ENCODE results near the gene FARP2. TPM values are rescaled to one million over a fixed set of nuclear protein-coding genes. Genes with fewer than 3 reads are reported as not detected.

The FARP2 gene
- total and polyA plus RNA-seq, 2 of the 4 experiments (the other 2 are of a cell fraction): 17.1 to 30.8 TPM

Small RNAs within 50 kb of the gene (microRNA-seq; reads per million reads assigned to microRNA genes)
- gene MIR3133 (ENCODE audit: insufficient read depth in 1 of 2, insufficient read length in 1 of 2, unreplicated experiment in 1 of 2): 0 reads per million in 2 experiments

Small RNAs within 50 kb of the gene (small RNA-seq; reads per million reads assigned to genes)
- 0 reads per million in 5 experiments for gene MIR3133

Other genes starting within 250 kb of the FARP2 start
- gene PASK, start 206.8 kb upstream of the FARP2 start, total RNA-seq (2012; rRNA removed): 2.2 and 4.1 TPM in 2 replicates
- gene PASK, start 206.8 kb upstream of the FARP2 start, polyA plus RNA-seq (2012; rRNA removed): 4.1 TPM in 2 replicates
- 60.8 and 104 TPM in 2 replicates for gene PPP1R7, start 205.8 kb upstream of the FARP2 start, total RNA-seq (2012; rRNA removed)
- gene PPP1R7, start 205.8 kb upstream of the FARP2 start, polyA plus RNA-seq (2012; rRNA removed): 70.0 and 70.8 TPM in 2 replicates
- gene ANO7, start 167.6 kb upstream of the FARP2 start, total RNA-seq (2012; rRNA removed): 0.36 and 0.56 TPM in 2 replicates
- 3.4 and 3.8 TPM in 2 replicates for gene ANO7, start 167.6 kb upstream of the FARP2 start, polyA plus RNA-seq (2012; rRNA removed)
- gene HDLBP, start 40.6 kb upstream of the FARP2 start, total RNA-seq (2012; rRNA removed): 1,093 and 1,165 TPM in 2 replicates
- gene HDLBP, start 40.6 kb upstream of the FARP2 start, polyA plus RNA-seq (2012; rRNA removed): 648 and 649 TPM in 2 replicates
- 504 and 570 TPM in 2 replicates for gene SEPTIN2, start 40.4 kb upstream of the FARP2 start, total RNA-seq (2012; rRNA removed)
- gene SEPTIN2, start 40.4 kb upstream of the FARP2 start, polyA plus RNA-seq (2012; rRNA removed): 320 and 420 TPM in 2 replicates
- 203 and 258 TPM in 2 replicates for gene STK25, start 152.3 kb downstream of the FARP2 start, total RNA-seq (2012; rRNA removed)
- gene STK25, start 152.3 kb downstream of the FARP2 start, polyA plus RNA-seq (2012; rRNA removed): 392 and 417 TPM in 2 replicates
- 13.3 and 15.8 TPM in 2 replicates for gene BOK, start 202.5 kb downstream of the FARP2 start, total RNA-seq (2012; rRNA removed)
- 34.4 and 37.4 TPM in 2 replicates for gene BOK, start 202.5 kb downstream of the FARP2 start, polyA plus RNA-seq (2012; rRNA removed)

Measured in IMR-90 (cell line).